ENCODE data around the gene PAF1. TPM values are rescaled to one million over a fixed set of nuclear protein-coding genes. Genes with fewer than 3 reads are reported as not detected.
A peak's percentile ranks its signal among the peaks of the same experiment; 100 is the strongest.

Gene PAF1
- polyA plus RNA-seq, 3 donors, result 22.7 to 37.8 (median 25.2) TPM

DNA sequence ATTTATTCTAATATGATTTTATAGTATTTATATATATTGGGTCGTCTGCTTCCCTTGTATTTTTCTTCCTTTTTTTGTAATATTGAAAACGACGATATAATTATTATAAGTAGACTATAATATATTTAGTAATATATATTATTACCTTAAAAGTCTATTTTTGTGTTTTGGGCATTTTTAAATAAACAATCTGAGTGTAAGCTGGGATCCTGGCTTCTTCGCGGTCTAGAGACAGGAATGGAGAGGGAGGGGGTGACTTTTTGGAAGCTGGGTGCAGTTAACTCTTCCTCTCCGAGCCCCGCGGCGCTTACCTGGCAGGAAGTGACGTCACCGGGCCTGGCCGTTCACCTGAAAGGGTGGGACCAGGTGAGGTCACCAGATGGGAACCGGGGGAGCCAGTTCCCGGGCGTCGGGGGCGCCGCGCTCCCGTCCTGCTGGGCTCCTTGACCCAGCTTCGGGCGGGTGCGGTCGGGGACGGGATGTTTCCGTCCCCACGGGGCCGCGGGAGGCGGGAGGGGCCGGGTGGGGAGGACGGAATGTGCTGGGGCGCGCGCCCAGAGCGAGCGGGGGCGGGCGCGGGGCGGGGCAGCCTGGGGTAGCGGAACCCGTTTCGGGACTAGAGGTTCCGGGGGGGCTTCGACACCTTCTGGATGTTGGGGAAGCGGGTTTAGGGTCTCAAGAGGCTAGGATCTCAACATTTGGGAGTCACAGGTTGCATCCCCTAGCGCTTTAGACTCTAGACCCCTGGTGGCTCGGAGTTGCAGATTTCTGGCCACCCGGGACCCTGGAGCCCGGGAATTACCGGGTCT is 18.5 kb upstream of the PAF1 start:
- TF ChIP-seq, protein P1, sequence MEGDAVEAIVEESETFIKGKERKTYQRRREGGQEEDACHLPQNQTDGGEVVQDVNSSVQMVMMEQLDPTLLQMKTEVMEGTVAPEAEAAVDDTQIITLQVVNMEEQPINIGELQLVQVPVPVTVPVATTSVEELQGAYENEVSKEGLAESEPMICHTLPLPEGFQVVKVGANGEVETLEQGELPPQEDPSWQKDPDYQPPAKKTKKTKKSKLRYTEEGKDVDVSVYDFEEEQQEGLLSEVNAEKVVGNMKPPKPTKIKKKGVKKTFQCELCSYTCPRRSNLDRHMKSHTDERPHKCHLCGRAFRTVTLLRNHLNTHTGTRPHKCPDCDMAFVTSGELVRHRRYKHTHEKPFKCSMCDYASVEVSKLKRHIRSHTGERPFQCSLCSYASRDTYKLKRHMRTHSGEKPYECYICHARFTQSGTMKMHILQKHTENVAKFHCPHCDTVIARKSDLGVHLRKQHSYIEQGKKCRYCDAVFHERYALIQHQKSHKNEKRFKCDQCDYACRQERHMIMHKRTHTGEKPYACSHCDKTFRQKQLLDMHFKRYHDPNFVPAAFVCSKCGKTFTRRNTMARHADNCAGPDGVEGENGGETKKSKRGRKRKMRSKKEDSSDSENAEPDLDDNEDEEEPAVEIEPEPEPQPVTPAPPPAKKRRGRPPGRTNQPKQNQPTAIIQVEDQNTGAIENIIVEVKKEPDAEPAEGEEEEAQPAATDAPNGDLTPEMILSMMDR (IDR thresholded peaks at IDR 0.05), result no peak
- H3K4me3 Mint-ChIP-seq, result peak overlapping the region; percentile 96 to 99
- Histone ChIP-seq H3K79me2 (ENCODE audit: insufficient read depth, low read length) (peaks cover 79% of the 10 kb centered on the region), H3K4me1 (ENCODE audit: control insufficient read depth in 1 of 2, insufficient read depth in 2 of 2, low read length in 2 of 2) (peaks cover 44 to 47% of the 10 kb centered on the region in 2 donors), H3K4me3 (replicated peaks in 1 of 3; ENCODE audit: low read depth in 2 of 3, low read length in 3 of 3) (peak overlapping the region; percentile 89 to 96 (median 91)), H3K4me2 (replicated peaks; ENCODE audit: extremely low read depth, low read length, poor library complexity, severe bottlenecking) (peak overlapping the region; percentile 83), H3K9me3 (replicated peaks in 1 of 2; ENCODE audit: control insufficient read depth in 1 of 2, insufficient read depth in 1 of 2, low read length in 2 of 2) (no peaks in the 10 kb centered on the region), H3K9ac (ENCODE audit: insufficient read depth, low read length, poor library complexity, severe bottlenecking) (peak overlapping the region; percentile 100), H3K27ac (ENCODE audit: low read depth in 1 of 2, low read length in 2 of 2) (peak overlapping the region; percentile 98 to 99), H3K36me3 (replicated peaks in 1 of 2; ENCODE audit: control insufficient read depth in 1 of 2, insufficient read depth in 2 of 2, low read length in 2 of 2) (peaks cover 23% of the 10 kb centered on the region in 2 donors), H4K20me1 (ENCODE audit: insufficient read depth, low read length) (peaks cover 70% of the 10 kb centered on the region), H2AFZ (ENCODE audit: insufficient read depth, low read depth, low read length, poor library complexity, severe bottlenecking) (no peak overlapping the region), H3K27me3 (ENCODE audit: control insufficient read depth in 2 of 2, insufficient read depth in 2 of 2, low read length in 2 of 2) (no peaks in the 10 kb centered on the region)
- peaks cover 38 to 50% of the 10 kb centered on the region in 2 donors for H3K36me3 Mint-ChIP-seq
- peak overlapping the region; percentile 96 to 100 (median 99) for H3K27ac Mint-ChIP-seq
- DNase-seq, result peak in 2 of 3 donors; percentile 64 to 65
- WGBS (ENCODE audit: insufficient coverage), result under 1% methylated on average over 33 of the region's 52 CpGs
- H3K4me1 Mint-ChIP-seq, result peaks cover 38% of the 10 kb centered on the region
- H3K9me3 Mint-ChIP-seq, result peaks cover 6 to 27% (median 19%) of the 10 kb centered on the region in 7 donors
- peaks cover 2 to 34% (median 10%) of the 10 kb centered on the region in 3 donors for H3K27me3 Mint-ChIP-seq (ENCODE audit: low read depth in 3 of 3)
- intact Hi-C loops (cut with micrococcal nuclease), result loop anchor here in 1 of 2 donors (1.0 to 2.0 kb wide), 2 partner anchors 7 to 69 kb away; no protein-coding TSS in a partner anchor

DNA sequence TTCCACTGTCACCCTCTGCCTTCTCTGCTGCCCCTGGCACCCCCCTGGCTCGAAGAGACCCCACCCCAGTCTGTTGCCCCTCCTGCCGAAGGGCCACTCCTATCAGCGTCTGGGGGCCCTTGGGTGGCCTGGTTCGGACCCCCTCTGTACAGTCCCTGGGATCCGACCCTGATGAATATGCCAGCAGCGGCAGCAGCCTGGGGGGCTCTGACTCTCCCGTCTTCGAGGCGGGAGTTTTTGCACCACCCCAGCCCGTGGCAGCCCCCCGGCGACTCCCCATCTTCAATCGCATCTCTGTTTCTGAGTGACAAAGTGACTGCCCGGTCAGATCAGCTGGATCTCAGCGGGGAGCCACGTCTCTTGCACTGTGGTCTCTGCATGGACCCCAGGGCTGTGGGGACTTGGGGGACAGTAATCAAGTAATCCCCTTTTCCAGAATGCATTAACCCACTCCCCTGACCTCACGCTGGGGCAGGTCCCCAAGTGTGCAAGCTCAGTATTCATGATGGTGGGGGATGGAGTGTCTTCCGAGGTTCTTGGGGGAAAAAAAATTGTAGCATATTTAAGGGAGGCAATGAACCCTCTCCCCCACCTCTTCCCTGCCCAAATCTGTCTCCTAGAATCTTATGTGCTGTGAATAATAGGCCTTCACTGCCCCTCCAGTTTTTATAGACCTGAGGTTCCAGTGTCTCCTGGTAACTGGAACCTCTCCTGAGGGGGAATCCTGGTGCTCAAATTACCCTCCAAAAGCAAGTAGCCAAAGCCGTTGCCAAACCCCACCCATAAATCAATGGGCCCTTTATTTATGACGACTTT is 17.7 kb upstream of the PAF1 start:
- H3K79me2 ChIP-seq (ENCODE audit: insufficient read depth, low read length), result peaks cover 85% of the 10 kb centered on the region

More for the DNA sequence above, 17.7 kb upstream of the PAF1 start:
- Mint-ChIP-seq H3K4me3 (peak overlapping the region; percentile 96 to 99), H3K4me1 (peaks cover 34% of the 10 kb centered on the region), H3K27me3 (ENCODE audit: low read depth in 3 of 3) (peaks cover 0 to 31% (median 6%) of the 10 kb centered on the region in 3 donors), H3K36me3 (peaks cover 32 to 46% of the 10 kb centered on the region in 2 donors), H3K27ac (peak overlapping the region; percentile 96 to 100 (median 99)), H3K9me3 (peaks cover 4 to 27% (median 18%) of the 10 kb centered on the region in 7 donors)
- TF ChIP-seq, protein P1 (IDR thresholded peaks at IDR 0.05), result no peak
- peaks cover 62% of the 10 kb centered on the region for H4K20me1 ChIP-seq (ENCODE audit: insufficient read depth, low read length)
- H3K27ac ChIP-seq (ENCODE audit: low read depth in 1 of 2, low read length in 2 of 2), result peak overlapping the region; percentile 98 to 99
- peaks cover 41 to 45% of the 10 kb centered on the region in 2 donors for H3K4me1 ChIP-seq (ENCODE audit: control insufficient read depth in 1 of 2, insufficient read depth in 2 of 2, low read length in 2 of 2)
- peak in 1 of 3 donors; percentile 44 for DNase-seq
- peak overlapping the region; percentile 100 for H3K9ac ChIP-seq (ENCODE audit: insufficient read depth, low read length, poor library complexity, severe bottlenecking)
- peak overlapping the region; percentile 89 to 96 (median 91) for H3K4me3 ChIP-seq (replicated peaks in 1 of 3; ENCODE audit: low read depth in 2 of 3, low read length in 3 of 3)
- H3K4me2 ChIP-seq (replicated peaks; ENCODE audit: extremely low read depth, low read length, poor library complexity, severe bottlenecking), result peak overlapping the region; percentile 83
- H3K9me3 ChIP-seq (replicated peaks in 1 of 2; ENCODE audit: control insufficient read depth in 1 of 2, insufficient read depth in 1 of 2, low read length in 2 of 2), result no peaks in the 10 kb centered on the region
- WGBS (ENCODE audit: insufficient coverage), result 67% methylated on average over 9 of the region's 20 CpGs
- intact Hi-C loops (cut with micrococcal nuclease), result loop anchor here in 1 of 2 donors (2.0 kb wide), 1 partner anchor 68 kb away; no protein-coding TSS in a partner anchor
- H3K36me3 ChIP-seq (replicated peaks in 1 of 2; ENCODE audit: control insufficient read depth in 1 of 2, insufficient read depth in 2 of 2, low read length in 2 of 2), result peaks cover 23% of the 10 kb centered on the region in 2 donors
- H2AFZ ChIP-seq (ENCODE audit: insufficient read depth, low read depth, low read length, poor library complexity, severe bottlenecking), result no peak overlapping the region
- H3K27me3 ChIP-seq (ENCODE audit: control insufficient read depth in 2 of 2, insufficient read depth in 2 of 2, low read length in 2 of 2), result no peaks in the 10 kb centered on the region
